K562 (cell line): Measurements from ENCODE around the gene OR14A16. TPM values are rescaled to one million over a fixed set of nuclear protein-coding genes. Genes with fewer than 3 reads are reported as not detected.

Experiments
- CCNT2 ChIP-seq: IDR thresholded peaks from 2 replicates; pipeline ENCODE4 v1.6.1; 2011; ENCODE audit warnings: borderline replicate concordance, low read depth, mild to moderate bottlenecking, moderate library complexity, mixed read lengths, low read length; ENCODE audit not compliant: insufficient read length; ENCODE audit errors: extremely low read depth
- CHD1 ChIP-seq: fragments of 200-600 bp; sonication (generic); IDR thresholded peaks from one replicate; pipeline ENCODE4 v1.6.1; 2012; ENCODE audit warnings: mild to moderate bottlenecking, moderate library complexity, low read length, inconsistent platforms
- FOXK1 ChIP-seq: sonication (generic); formaldehyde crosslinking; IDR thresholded peaks from 2 replicates; pipeline ENCODE4 v1.8.0; 2022; ENCODE audit warnings: missing genetic modification reagents, mild to moderate bottlenecking, borderline replicate concordance
- FOXP4 ChIP-seq: sonication (generic); formaldehyde crosslinking; IDR thresholded peaks from 2 replicates; pipeline ENCODE4 v1.8.0; 2022; ENCODE audit warnings: mild to moderate bottlenecking, missing genetic modification reagents, borderline replicate concordance
- HMGXB4 ChIP-seq: sonication (generic); formaldehyde crosslinking; IDR thresholded peaks from 2 replicates; pipeline ENCODE4 v1.8.1; 2023; ENCODE audit warnings: mild to moderate bottlenecking, missing genetic modification reagents
- MXI1 ChIP-seq: IDR thresholded peaks from 2 replicates; pipeline ENCODE4 v1.6.1; 2011; ENCODE audit warnings: low read depth, mild to moderate bottlenecking, improper control_type of control experiment, low read length
- PHB2 ChIP-seq: fragments of 450-650 bp; IDR thresholded peaks from 2 replicates; pipeline ENCODE4 v1.6.1; 2017; ENCODE audit warnings: low read depth
- POLR2AphosphoS2 ChIP-seq: IDR thresholded peaks from 2 replicates; pipeline ENCODE4 v1.6.1; 2012; ENCODE audit warnings: low read length, improper control_type of control experiment
- POLR3A ChIP-seq: IDR thresholded peaks from 2 replicates; pipeline ENCODE4 v1.6.1; 2011; ENCODE audit warnings: borderline replicate concordance, mild to moderate bottlenecking, moderate library complexity; ENCODE audit not compliant: insufficient read length, insufficient read depth; ENCODE audit errors: extremely low read depth
- VEZF1 ChIP-seq: fragments of 200-800 bp; sonication (Bioruptor generic); IDR thresholded peaks from 2 replicates; pipeline ENCODE4 v1.6.1; 2017; ENCODE audit warnings: missing genetic modification characterization, missing compliant biosample characterization
- YBX1 ChIP-seq: fragments of 450-650 bp; IDR thresholded peaks from 2 replicates; pipeline ENCODE4 v1.7.1; 2016; ENCODE audit warnings: mild to moderate bottlenecking
- ZBTB17 ChIP-seq: fragments of 450-650 bp; formaldehyde crosslinking; IDR thresholded peaks from 2 replicates; pipeline ENCODE4 v1.4.0; 2020; ENCODE audit warnings: mild to moderate bottlenecking
- ZBTB2 ChIP-seq: fragments of 450-650 bp; IDR thresholded peaks from 2 replicates; pipeline ENCODE4 v1.6.1; 2016; ENCODE audit warnings: antibody characterized with exemption
- ZBTB43 ChIP-seq: sonication (generic); formaldehyde crosslinking; IDR thresholded peaks from 2 replicates; pipeline ENCODE4 v1.8.0; 2023; ENCODE audit warnings: mild to moderate bottlenecking, missing genetic modification reagents
- ZBTB49 ChIP-seq: sonication (generic); formaldehyde crosslinking; IDR thresholded peaks from 2 replicates; pipeline ENCODE4 v1.8.0; 2022; ENCODE audit warnings: missing genetic modification reagents, mild to moderate bottlenecking, borderline replicate concordance
- polyA plus RNA-seq, 8 experiments: library from polyadenylated mRNA; depleted of rRNA in 4 of 8; stranded (reverse) in 5 of 8; unstranded in 3 of 8; fragments of >200 nt; fragmentation: Nextera tagmentation in 2 of 8; fragmentation: Illumina TruSeq in 1 of 8; extraction: Ambion mirVana in 2 of 8; extraction: Trizol in 1 of 8; gene quantifications; 2 replicates each; pipeline versions ENCODE4 v1.2.1 to v1.2.3, GENCODE V29; 2011 to 2014; ENCODE audit warnings: inconsistent platforms in 1 of 8, missing spikeins in 1 of 8
- total RNA-seq, 7 experiments: library from RNA; depleted of rRNA in 6 of 7; stranded (reverse); fragments of >200 nt in 6 of 7; fragmentation: Illumina TruSeq in 2 of 7; extraction: Trizol in 2 of 7; gene quantifications; 2 replicates each; pipeline versions ENCODE4 v1.2.1 to v1.2.3, GENCODE V29; 2011 to 2021; ENCODE audit warnings: low replicate concordance in 1 of 7

Gene OR14A16
- total and polyA plus RNA-seq, 9 of the 15 experiments (the other 6 are each of a cell fraction or from before 2014, with no cell fraction given), result not detected

GRCh38 chr1:247857985-247858619 is 34.2 kb upstream of the OR14A16 start (continued):
- no peak for TF ChIP-seq ZBTB49 (CRISPR knock-in tag)
- TF ChIP-seq CHD1, result peak; percentile 60
- TF ChIP-seq YBX1, result no peak
- no peak for TF ChIP-seq ZBTB17
- TF ChIP-seq CCNT2, result no peak
- TF ChIP-seq MXI1, result no peak
- TF ChIP-seq FOXP4 (CRISPR knock-in tag), result no peak
- TF ChIP-seq VEZF1, result no peak; the same call in 1 of the 2 replicates
- TF ChIP-seq POLR3A, result no peak
- TF ChIP-seq POLR2AphosphoS2, result no peak
- TF ChIP-seq ZBTB43 (CRISPR knock-in tag), result no peak
- no peak for TF ChIP-seq HMGXB4
- no peak for TF ChIP-seq FOXK1
- TF ChIP-seq PHB2, result no peak
- TF ChIP-seq ZBTB2, result 0 out of 2 replicates have a peak, but pooled peaks have one; percentile 16
